Subcutaneous abdominal adipose tissue (tissue), 5 donors: ENCODE measurements around the gene PFKFB2.

Source experiments
- H3K27ac ChIP-seq: one replicate; pipeline ENCODE4 v1.7.0; 2013; ENCODE audit warnings: low read depth, mild to moderate bottlenecking, inconsistent platforms, low read length, moderate library complexity
- H3K27me3 ChIP-seq, 5 donors: one replicate each; pipeline ENCODE4 v1.7.0; 2013; ENCODE audit warnings: low read length in 5 of 5, inconsistent platforms in 1 of 5; ENCODE audit not compliant: control insufficient read depth in 5 of 5, insufficient read depth in 4 of 5
- H3K36me3 ChIP-seq, 5 donors: one replicate each; pipeline ENCODE4 v1.7.0; 2013; ENCODE audit warnings: low read length in 5 of 5; ENCODE audit not compliant: control insufficient read depth in 5 of 5, insufficient read depth in 5 of 5
- H3K4me1 ChIP-seq, 5 donors: one replicate each; pipeline ENCODE4 v1.7.0; 2013; ENCODE audit warnings: low read length in 5 of 5, mild to moderate bottlenecking in 3 of 5, moderate library complexity in 1 of 5; ENCODE audit not compliant: control insufficient read depth in 5 of 5, insufficient read depth in 5 of 5
- H3K4me3 ChIP-seq, 5 donors: one replicate each; pipeline ENCODE4 v1.7.0; 2013; ENCODE audit warnings: low read length in 5 of 5, low read depth in 1 of 5
- H3K9ac ChIP-seq, 5 donors: one replicate each; pipeline ENCODE4 v1.7.0; 2013; ENCODE audit warnings: low read length in 5 of 5, mild to moderate bottlenecking in 4 of 5, moderate library complexity in 3 of 5
- H3K9me3 ChIP-seq, 5 donors: one replicate each; pipeline ENCODE4 v1.7.0; 2013; ENCODE audit warnings: low read length in 5 of 5; ENCODE audit not compliant: control insufficient read depth in 5 of 5
- donor health status: healthy.
- donor health status: healthy.
- donor health status: healthy.
- donor health status: healthy.
- donor health status: healthy.

PFKFB2 gene

DNA sequence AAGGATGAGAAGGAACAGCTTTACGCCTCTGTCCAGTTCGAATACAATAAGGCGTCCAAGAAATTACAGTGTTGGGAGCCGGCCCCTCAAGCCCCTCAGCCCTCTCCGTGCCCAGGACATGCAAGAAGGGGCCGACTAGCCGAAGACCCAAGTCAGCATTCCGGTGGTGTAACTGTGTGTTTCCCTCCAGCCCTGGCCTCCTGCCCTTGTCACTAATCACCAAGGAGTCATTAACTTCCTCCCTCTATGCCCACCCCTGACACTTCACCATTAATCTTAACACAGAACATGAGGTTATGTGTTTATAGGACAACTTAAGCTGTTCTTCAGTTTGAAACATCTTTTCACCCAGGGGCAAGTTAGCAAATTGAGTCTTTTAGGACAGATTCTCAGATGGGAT is 19.2 kb downstream of the PFKFB2 start:
- no peak overlapping the region for H3K9ac ChIP-seq
- peaks cover 13 to 64% (median 45%) of the 10 kb centered on the region in 5 donors for H3K36me3 ChIP-seq
- H3K27me3 ChIP-seq, result peaks cover 0 to 2% (median 0%) of the 10 kb centered on the region in 5 donors
- no peak overlapping the region for H3K27ac ChIP-seq
- peaks cover 0 to 2% (median 0%) of the 10 kb centered on the region in 5 donors for H3K9me3 ChIP-seq
- H3K4me3 ChIP-seq, result no peak overlapping the region
- H3K4me1 ChIP-seq, result peaks cover 0 to 6% (median 0%) of the 10 kb centered on the region in 5 donors

DNA sequence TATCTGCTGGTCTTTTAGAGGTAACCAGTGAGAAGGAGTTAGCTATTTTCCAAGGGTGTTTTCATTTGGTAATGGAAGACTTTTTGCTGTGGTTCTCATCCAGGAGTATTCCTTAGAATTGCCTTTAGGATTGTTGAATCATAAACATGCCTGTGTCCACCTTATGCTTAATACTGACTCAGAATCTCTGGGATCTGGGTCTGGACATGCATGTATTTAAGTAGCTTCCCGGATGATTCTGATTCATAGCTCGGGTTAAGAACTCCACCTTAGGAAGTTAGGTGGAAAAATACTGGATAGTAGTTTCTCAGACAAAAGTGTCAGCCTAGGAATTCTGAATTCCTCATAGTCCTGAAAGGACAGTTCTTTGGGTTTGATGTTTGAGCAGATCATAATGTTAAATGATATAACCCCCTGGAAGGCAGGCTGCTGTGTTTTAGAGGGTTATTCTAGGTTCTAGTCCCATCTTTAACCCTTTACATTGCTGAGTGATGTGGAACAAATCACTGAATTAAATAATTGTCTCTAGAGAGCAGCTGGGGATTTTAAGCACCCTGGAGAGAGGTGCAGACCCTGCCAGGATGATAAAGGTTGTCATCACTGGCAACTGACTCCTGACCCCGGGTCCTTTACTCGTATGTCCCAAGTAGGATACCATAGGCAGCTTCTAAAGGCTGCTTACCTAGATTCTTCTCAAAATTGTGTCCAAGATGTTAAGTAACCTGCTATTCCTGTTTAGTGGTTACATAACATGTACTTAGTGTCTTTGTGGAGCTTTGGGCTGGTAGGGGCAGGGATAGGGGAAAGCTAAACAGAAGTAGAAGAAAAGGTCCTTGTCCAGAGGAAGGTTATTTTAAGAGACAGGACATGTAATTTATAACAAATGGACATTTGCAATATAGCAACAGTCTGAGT is 21.1 kb downstream of the PFKFB2 start:
- Histone ChIP-seq H3K27me3 (peaks cover 0 to 2% (median 0%) of the 10 kb centered on the region in 5 donors), H3K4me3 (no peak overlapping the region), H3K9me3 (peaks cover 0 to 2% (median 0%) of the 10 kb centered on the region in 5 donors), H3K9ac (no peak overlapping the region), H3K36me3 (peaks cover 8 to 49% (median 32%) of the 10 kb centered on the region in 5 donors), H3K27ac (no peak overlapping the region), H3K4me1 (peaks cover 0 to 6% (median 0%) of the 10 kb centered on the region in 5 donors)

DNA sequence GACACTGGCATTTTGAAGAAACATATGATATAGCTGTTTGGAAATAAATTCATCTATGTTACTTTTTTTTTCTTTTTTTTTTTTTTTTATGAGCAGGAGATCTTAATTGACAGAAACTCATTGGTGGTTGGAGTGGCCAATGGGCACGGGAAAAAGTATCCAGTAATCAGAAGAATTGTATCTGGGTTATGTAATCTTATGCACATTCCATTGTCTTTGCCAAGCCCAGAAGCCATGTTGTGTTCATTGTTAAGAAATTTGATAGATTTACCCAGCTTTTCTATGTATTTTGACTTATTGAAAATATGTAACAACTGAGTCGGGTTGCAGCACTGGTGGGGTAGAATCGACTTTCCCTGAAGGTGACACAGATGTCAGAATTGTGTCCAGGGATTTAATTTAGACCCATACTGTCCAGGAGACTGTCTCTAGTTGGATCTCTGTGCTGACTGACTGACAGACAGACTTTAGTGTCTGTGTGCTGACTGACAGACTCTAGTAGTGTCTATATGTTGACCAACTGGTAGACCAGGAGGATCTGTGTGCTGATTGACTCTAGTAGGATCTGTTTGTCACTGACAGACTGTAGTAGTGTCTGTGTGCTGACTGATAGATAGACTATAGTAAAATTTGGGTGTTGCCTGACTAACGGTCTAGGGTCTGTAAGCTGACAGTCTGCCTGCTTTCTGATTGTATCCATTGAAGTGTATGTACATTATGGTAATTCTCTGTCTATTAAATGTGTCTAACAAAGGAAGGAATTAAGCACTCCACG is 23.3 kb downstream of the PFKFB2 start:
- H3K27me3 ChIP-seq, result peaks cover 0 to 1% (median 0%) of the 10 kb centered on the region in 5 donors
- H3K9ac ChIP-seq, result no peak overlapping the region
- H3K4me3 ChIP-seq, result no peak overlapping the region
- peaks cover 5 to 34% (median 19%) of the 10 kb centered on the region in 5 donors for H3K36me3 ChIP-seq
- no peak overlapping the region for H3K27ac ChIP-seq
- peaks cover 0 to 1% (median 0%) of the 10 kb centered on the region in 5 donors for H3K4me1 ChIP-seq
- peaks cover 0 to under 1% (median 0%) of the 10 kb centered on the region in 5 donors for H3K9me3 ChIP-seq

DNA sequence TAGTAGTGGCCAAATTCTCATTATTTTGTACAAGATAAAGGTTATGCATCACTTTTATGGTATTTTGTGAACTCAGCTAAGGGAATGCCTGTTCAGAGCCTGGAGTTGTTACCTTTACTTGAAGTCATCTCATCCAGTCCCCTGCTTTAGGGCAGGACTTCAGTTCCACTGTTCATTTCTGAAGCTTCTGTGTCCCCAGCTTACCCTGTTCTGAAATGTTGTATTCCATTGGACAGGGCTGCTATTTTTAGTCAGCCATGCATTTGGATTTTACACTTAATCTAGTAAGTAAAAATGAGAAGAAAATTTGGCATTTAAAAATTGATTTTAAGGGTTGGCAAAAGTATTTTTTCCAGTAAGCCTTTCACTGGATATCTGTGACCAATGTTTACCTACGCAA is 23.9 kb downstream of the PFKFB2 start:
- no peak overlapping the region for H3K27ac ChIP-seq
- peaks cover 5 to 28% (median 13%) of the 10 kb centered on the region in 5 donors for H3K36me3 ChIP-seq
- H3K9ac ChIP-seq, result no peak overlapping the region
- H3K27me3 ChIP-seq, result no peaks in the 10 kb centered on the region
- no peaks in the 10 kb centered on the region for H3K9me3 ChIP-seq
- no peaks in the 10 kb centered on the region for H3K4me1 ChIP-seq
- no peak overlapping the region for H3K4me3 ChIP-seq

DNA sequence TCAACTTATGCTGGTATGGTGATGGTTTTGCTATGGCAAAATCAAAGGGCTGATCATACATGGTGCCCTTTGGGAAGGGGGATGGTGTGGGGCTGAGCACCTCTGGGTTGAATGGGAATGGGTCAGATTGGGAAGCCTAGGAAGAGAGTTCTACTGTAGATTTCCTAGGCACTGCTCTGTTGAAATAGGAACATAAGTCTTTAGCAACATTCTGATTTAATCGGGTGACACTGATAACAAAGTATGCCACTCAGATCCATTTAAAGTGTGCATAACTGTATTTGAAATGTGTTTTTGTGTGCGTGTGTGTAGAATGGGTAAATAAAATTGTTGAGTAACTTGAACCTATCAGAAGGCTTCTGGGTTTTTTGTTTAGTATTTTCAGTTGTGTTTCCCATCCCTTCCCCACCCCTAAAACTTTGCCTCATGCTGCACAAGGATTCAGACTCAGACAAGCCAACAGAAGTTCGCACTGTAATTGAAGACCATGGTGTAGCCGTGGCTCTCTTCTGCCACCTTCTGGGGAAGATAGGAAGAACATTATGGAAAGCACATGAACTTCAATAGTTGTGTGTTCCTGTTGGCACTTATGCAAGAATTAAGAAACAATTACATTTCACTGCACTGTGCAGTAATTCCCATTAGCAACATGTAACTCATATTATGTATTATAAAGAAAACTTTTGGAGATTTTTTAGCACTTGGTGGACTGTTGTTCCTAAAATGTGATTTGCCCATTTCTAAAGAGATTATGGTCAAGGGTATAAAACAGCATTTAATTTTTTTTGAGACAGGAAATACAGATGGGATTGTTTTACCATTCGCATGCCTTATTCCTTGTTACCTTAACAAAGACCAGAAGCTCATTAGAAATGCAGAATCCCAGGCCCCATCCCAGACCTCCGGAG is 24.6 kb downstream of the PFKFB2 start:
- Histone ChIP-seq H3K36me3 (peaks cover 4 to 21% (median 7%) of the 10 kb centered on the region in 5 donors), H3K9ac (no peak overlapping the region), H3K27me3 (no peaks in the 10 kb centered on the region), H3K27ac (no peak overlapping the region), H3K9me3 (no peaks in the 10 kb centered on the region), H3K4me1 (no peaks in the 10 kb centered on the region), H3K4me3 (no peak overlapping the region)

DNA sequence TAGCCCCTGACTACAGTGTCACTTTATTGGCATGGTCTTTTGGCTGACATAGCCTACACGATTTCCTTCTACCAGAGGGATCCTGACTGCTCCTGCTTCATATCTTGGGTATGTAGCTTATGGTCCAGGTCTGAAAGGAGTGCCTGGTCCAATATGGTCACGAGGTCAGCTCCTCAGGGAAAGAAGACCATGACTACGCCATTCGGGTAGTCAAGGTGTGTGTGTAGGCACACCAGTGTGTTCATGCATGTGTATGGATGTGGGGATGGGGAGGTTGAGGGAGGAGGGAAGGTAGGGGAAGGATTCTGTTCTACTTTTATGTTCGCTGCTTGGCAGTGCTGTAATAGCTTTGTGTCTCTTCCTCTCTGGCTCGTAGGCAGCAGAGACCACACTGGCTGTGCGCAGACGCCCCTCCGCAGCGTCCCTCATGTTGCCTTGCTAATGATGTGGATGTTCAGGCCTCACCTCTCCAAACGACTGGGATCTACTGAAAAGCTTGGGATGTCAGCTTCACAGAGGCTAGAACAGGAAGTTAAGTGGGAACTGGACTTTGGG is 25.6 kb downstream of the PFKFB2 start:
- Histone ChIP-seq H3K27ac (no peak overlapping the region), H3K4me3 (no peak overlapping the region)

DNA sequence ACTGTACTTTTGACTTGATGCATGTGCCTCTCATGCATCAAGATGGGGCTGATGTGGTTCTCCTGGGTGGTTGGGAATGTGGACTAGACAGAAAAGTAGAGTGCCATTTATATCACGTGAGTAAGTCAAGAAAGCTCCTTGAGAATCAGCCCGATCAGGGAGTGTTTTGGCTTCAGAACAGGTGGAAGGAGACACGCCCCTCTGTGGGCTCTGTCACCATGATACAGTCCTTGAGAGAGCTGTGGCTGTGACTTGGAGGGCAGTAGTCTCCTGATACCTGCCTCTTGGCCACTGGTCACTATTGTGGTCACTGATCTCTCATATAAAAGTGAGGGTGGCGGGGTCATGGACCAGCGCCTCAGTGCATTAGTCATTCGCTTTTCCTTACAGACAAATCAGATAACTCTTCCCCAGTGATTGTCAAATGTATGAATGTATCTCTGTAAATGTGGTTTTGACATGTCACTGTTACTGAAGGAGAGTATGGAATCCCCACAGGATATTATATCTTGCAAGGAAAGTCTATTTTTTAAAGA is 26.7 kb downstream of the PFKFB2 start:
- Histone ChIP-seq H3K9ac (no peak overlapping the region), H3K4me3 (no peak overlapping the region), H3K27ac (no peak overlapping the region), H3K36me3 (peaks cover 2 to 17% (median 5%) of the 10 kb centered on the region in 5 donors), H3K4me1 (no peaks in the 10 kb centered on the region), H3K27me3 (no peaks in the 10 kb centered on the region), H3K9me3 (no peaks in the 10 kb centered on the region)

More for the DNA sequence above, 25.6 kb downstream of the PFKFB2 start:
- Histone ChIP-seq H3K36me3 (peaks cover 2 to 19% (median 5%) of the 10 kb centered on the region in 5 donors), H3K27me3 (no peaks in the 10 kb centered on the region), H3K9me3 (no peaks in the 10 kb centered on the region), H3K4me1 (no peaks in the 10 kb centered on the region), H3K9ac (no peak overlapping the region)

DNA sequence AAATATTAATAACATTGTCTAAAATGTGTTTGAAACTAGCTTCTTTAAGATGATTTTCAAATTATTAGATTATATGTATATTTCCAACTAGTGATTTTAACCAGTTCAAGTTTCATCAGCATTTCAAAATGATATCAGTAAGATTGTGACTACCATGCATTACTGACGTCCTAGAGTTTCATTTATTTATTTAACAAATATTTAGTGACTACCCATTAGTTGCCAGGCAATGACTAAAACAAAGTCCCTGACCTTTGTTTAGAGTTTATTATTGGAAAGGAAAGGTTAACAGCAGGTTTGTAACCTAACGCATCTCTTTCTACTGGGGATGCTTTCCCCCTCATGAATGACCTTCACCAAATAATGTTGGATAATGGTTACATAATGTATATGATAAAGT is 28.0 kb downstream of the PFKFB2 start:
- H3K4me1 ChIP-seq, result no peaks in the 10 kb centered on the region
- H3K36me3 ChIP-seq, result peaks cover 2 to 10% (median 5%) of the 10 kb centered on the region in 5 donors
- H3K27me3 ChIP-seq, result no peaks in the 10 kb centered on the region
- H3K9me3 ChIP-seq, result no peaks in the 10 kb centered on the region
- no peak overlapping the region for H3K4me3 ChIP-seq
- H3K27ac ChIP-seq, result no peak overlapping the region
- no peak overlapping the region for H3K9ac ChIP-seq

DNA sequence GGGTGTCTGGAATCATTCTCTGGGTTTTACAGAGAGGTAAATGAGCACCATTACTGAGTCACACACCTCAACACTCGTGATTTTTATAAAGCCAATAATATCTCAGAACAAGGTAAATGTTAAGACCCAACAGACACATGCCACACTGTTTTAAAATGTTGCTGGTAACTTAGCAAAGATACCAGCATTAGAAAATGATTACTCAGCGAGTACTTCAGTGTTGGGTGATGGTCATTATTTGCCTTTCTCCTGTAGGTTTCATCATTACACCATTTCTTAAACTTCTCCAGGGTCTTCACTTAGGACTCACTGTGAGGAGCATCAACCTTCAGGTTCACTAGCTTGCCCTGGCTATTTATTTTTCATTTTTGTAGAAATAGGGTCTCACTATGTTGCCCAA is 28.7 kb downstream of the PFKFB2 start:
- Histone ChIP-seq H3K4me3 (no peak overlapping the region), H3K9ac (no peak overlapping the region), H3K4me1 (no peaks in the 10 kb centered on the region), H3K36me3 (peaks cover 2 to 10% (median 5%) of the 10 kb centered on the region in 5 donors), H3K27me3 (no peaks in the 10 kb centered on the region), H3K9me3 (no peaks in the 10 kb centered on the region), H3K27ac (no peak overlapping the region)
